ENCODE data around the gene GPR52. TPM values are rescaled to one million over a fixed set of nuclear protein-coding genes. Genes with fewer than 3 reads are reported as not detected.

The GPR52 gene
- total and polyA plus RNA-seq, 2 donors (not counting 3 experiments of a cell fraction or from before 2014, with no cell fraction given): 0.33 to 2.2 TPM

GRCh38 chr1:174398246-174398645 is 49.5 kb upstream of the GPR52 start:
- Histone ChIP-seq H3K4me2 (ENCODE audit: insufficient read depth, low read length) (no peak overlapping the region), H3K9ac (replicated peaks; ENCODE audit: extremely low read depth, insufficient read depth, low read length) (no peak overlapping the region), H3K9me1 (replicated peaks; ENCODE audit: control insufficient read depth, extremely low read depth, insufficient read depth, low read length) (no peaks in the 10 kb centered on the region), H4K20me1 (replicated peaks; ENCODE audit: control insufficient read depth, extremely low read depth, insufficient read depth, low read length) (no peaks in the 10 kb centered on the region), H3K9me3 (replicated peaks; ENCODE audit: control insufficient read depth, insufficient read depth, low read length) (no peaks in the 10 kb centered on the region), H3K27me3 (ENCODE audit: control insufficient read depth in 2 of 2, insufficient read depth in 2 of 2, low read length in 2 of 2) (no peaks in the 10 kb centered on the region), H2AFZ (ENCODE audit: low read depth, low read length) (no peak overlapping the region), H3K36me3 (ENCODE audit: control insufficient read depth in 2 of 2, extremely low read depth in 1 of 2, insufficient read depth in 2 of 2, low read length in 2 of 2) (no peaks in the 10 kb centered on the region), H3K27ac (ENCODE audit: insufficient read depth, low read depth, low read length) (no peak overlapping the region), H3K79me2 (ENCODE audit: control insufficient read depth, insufficient read depth, low read length) (no peaks in the 10 kb centered on the region), H3K4me1 (ENCODE audit: control insufficient read depth, extremely low read depth, insufficient read depth, low read length) (no peaks in the 10 kb centered on the region), H3K4me3 (replicated peaks in 1 of 3; ENCODE audit: insufficient read depth in 1 of 3, low read depth in 1 of 3, low read length in 3 of 3) (no peak overlapping the region)
- dilution Hi-C loops (cut with MboI; ENCODE audit: extremely low pct_ligation_motif_present, low sequenced_read_pairs): no loop called here
- TF ChIP-seq EZH2 (IDR thresholded peaks at IDR 0.05; ENCODE audit: borderline replicate concordance, low read depth, low read length, severe bottlenecking) (no peak), POLR2AphosphoS5 (IDR thresholded peaks at IDR 0.05; ENCODE audit: insufficient read depth, low read depth, low read length) (no peak), MAX (IDR thresholded peaks at IDR 0.05; ENCODE audit: insufficient read depth, insufficient read length) (no peak)
- DNase-seq (ENCODE audit: low read depth, low spot score) (no peak), FAIRE-seq (no peak)
- BruUV-seq (replicated peaks): no TSS peak
- ChIA-PET CTCF (no interaction called here), POLR2A (no interaction called here)
- intact Hi-C loops (cut with micrococcal nuclease): no loop called here

GRCh38 chr1:174399211-174399610 is 48.6 kb upstream of the GPR52 start:
- Histone ChIP-seq H2AFZ (ENCODE audit: low read depth, low read length) (no peak overlapping the region), H3K79me2 (ENCODE audit: control insufficient read depth, insufficient read depth, low read length) (no peaks in the 10 kb centered on the region), H3K4me2 (ENCODE audit: insufficient read depth, low read length) (no peak overlapping the region), H3K27ac (ENCODE audit: insufficient read depth, low read depth, low read length) (no peak overlapping the region), H3K4me1 (ENCODE audit: control insufficient read depth, extremely low read depth, insufficient read depth, low read length) (no peaks in the 10 kb centered on the region), H3K36me3 (ENCODE audit: control insufficient read depth in 2 of 2, extremely low read depth in 1 of 2, insufficient read depth in 2 of 2, low read length in 2 of 2) (no peaks in the 10 kb centered on the region), H3K9me3 (replicated peaks; ENCODE audit: control insufficient read depth, insufficient read depth, low read length) (no peaks in the 10 kb centered on the region), H4K20me1 (replicated peaks; ENCODE audit: control insufficient read depth, extremely low read depth, insufficient read depth, low read length) (no peaks in the 10 kb centered on the region), H3K9me1 (replicated peaks; ENCODE audit: control insufficient read depth, extremely low read depth, insufficient read depth, low read length) (no peaks in the 10 kb centered on the region), H3K9ac (replicated peaks; ENCODE audit: extremely low read depth, insufficient read depth, low read length) (no peak overlapping the region), H3K27me3 (ENCODE audit: control insufficient read depth in 2 of 2, insufficient read depth in 2 of 2, low read length in 2 of 2) (no peaks in the 10 kb centered on the region), H3K4me3 (replicated peaks in 1 of 3; ENCODE audit: insufficient read depth in 1 of 3, low read depth in 1 of 3, low read length in 3 of 3) (no peak overlapping the region)
- dilution Hi-C loops (cut with MboI; ENCODE audit: extremely low pct_ligation_motif_present, low sequenced_read_pairs) (no loop called here), intact Hi-C loops (cut with micrococcal nuclease) (no loop called here)
- POLR2A ChIA-PET: no interaction called here
- FAIRE-seq: no peak
- no TSS peak for BruUV-seq (replicated peaks)
- no peak for TF ChIP-seq GATA2 (IDR thresholded peaks at IDR 0.05; ENCODE audit: insufficient read depth, insufficient read length, low read depth, low read length)
- TF ChIP-seq POLR2AphosphoS5 (IDR thresholded peaks at IDR 0.05; ENCODE audit: insufficient read depth, low read depth, low read length): no peak
- no peak for TF ChIP-seq JUN (IDR thresholded peaks at IDR 0.05; ENCODE audit: borderline replicate concordance, insufficient read depth, insufficient read length, low read depth)
- DNase-seq (ENCODE audit: low read depth, low spot score): no peak
- CTCF ChIA-PET: no interaction called here

Measured in endothelial cell of umbilical vein (primary cell).